GM12872 (cell line): ENCODE measurements around the gene TBATA.

ENCODE experiments used
- TF ChIP-seq, protein P1 (sequence below): IDR thresholded peaks from 3 replicates; pipeline ENCODE4 v1.5.1; 2011; ENCODE audit warnings: low read depth, mild to moderate bottlenecking, low read length, moderate library complexity; ENCODE audit not compliant: insufficient read depth

Gene TBATA

GRCh38 chr10:70771311-70772194 is 13.6 kb downstream of the TBATA start:
- TF ChIP-seq, protein P1, sequence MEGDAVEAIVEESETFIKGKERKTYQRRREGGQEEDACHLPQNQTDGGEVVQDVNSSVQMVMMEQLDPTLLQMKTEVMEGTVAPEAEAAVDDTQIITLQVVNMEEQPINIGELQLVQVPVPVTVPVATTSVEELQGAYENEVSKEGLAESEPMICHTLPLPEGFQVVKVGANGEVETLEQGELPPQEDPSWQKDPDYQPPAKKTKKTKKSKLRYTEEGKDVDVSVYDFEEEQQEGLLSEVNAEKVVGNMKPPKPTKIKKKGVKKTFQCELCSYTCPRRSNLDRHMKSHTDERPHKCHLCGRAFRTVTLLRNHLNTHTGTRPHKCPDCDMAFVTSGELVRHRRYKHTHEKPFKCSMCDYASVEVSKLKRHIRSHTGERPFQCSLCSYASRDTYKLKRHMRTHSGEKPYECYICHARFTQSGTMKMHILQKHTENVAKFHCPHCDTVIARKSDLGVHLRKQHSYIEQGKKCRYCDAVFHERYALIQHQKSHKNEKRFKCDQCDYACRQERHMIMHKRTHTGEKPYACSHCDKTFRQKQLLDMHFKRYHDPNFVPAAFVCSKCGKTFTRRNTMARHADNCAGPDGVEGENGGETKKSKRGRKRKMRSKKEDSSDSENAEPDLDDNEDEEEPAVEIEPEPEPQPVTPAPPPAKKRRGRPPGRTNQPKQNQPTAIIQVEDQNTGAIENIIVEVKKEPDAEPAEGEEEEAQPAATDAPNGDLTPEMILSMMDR: no peak

DNA sequence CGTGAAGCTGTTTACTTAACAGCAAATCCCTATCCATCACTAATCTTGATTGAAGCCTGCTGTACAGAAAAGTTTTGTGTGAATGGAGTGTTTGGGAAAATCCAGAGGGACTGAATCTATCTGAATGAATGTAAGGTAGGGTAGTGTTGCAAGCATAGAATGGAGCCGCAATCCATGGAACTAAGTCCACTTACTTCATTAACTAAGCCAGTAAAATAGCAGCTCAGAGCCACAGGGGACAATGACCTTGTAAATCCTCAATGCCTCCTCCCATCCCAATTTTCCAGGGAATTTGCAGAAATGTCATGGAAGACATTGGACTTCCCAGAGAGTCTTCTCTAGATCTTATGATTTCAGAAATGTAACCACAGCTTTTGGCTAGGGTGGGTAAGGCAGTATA is 15.2 kb downstream of the TBATA start:
- TF ChIP-seq, protein P1: no peak

DNA sequence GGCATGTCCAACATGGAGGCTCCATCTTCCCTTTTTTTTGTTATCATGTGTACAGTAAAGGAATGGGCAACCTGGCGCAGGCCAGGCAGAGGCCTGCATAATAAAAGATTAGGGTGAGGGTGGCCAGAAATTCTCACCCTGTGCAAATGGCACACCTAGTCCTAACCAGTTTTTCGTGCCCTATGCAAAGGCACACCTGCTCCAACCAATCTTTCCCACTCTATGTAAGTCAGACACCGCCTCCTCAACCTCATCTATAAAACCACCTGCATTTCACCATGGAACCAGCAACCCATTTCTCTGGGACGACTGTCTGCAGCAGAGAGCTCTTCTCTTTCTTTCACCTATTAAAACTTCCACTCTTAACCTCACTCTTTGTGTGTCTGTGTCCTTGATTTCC is 16.1 kb downstream of the TBATA start:
- TF ChIP-seq, protein P1: no peak

- TF ChIP-seq, protein P1: no peak
Observed at GRCh38 chr10:70765794-70766594, 19.2 kb downstream of the TBATA start.

GRCh38 chr10:70763567-70763966 is 21.6 kb downstream of the TBATA start:
- TF ChIP-seq, protein P1: no peak

DNA sequence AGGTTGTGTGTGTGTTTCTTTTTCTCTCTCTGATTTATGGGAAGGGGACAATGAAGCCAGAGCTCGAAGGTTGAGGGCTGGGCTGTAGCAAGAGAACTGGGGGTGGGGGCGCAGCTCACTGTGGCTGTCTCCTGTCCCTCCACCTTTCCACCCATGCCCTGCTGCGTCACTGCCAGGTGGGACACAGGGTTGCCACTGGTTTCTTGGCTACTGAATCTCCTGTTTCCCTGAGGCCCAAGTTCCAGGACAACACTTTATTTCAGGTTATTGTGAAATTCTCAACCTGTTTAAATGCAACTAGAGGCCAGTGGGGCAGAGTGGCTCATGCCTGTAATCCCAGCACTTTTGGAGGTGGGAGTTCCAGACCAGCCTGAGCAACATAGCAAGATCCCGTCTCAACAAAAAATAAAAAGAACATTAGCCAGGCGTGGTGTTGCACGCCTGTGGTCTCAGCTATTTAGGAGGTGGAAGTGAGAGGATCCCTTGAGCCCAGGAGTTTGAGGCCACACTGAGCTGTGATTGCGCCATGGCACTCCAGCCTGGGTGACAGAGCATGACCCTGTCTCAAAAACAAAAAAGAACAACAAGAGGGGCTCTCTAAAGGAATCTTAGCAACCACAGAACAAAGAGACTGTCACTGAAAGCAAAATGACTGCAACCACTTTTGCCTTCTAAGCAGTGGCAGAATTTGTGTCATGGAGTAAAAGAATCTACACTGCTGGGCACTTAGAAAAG is 22.6 kb downstream of the TBATA start:
- TF ChIP-seq, protein P1: no peak
